Measurements from ENCODE around the gene PMPCA.

DNA sequence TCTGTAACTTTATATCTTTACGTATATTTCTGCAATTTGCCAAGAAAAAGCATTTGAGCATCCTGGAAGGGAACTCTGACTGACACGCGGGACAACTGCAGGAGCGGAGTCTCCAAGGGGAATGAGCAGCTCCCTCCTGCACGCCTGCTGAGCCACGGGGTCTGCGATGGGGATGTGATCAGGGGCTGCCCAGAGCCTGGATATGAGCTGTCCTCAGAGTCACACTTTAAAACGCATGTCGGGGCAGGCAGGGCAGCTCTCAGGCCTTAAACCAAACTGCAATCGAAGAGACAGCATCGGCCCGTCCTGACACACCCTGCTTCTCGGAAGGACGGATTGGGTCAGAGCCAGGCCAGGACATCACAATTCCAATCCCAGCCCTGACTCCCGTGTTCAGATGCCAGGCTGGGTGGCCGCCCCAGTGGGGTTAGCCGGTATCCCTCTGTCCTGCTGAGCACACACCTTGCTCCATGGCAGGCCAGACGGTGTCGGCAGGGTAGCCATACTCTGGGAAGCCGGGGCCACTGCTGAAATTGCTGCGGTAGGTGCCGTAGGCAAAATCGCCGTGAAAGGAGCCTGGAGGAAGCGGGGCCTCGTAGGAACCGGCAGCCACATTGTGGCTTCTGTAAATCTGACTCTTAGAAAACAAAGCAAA lies 55.2 kb downstream of the PMPCA start:
- TF ChIP-seq, protein P1, sequence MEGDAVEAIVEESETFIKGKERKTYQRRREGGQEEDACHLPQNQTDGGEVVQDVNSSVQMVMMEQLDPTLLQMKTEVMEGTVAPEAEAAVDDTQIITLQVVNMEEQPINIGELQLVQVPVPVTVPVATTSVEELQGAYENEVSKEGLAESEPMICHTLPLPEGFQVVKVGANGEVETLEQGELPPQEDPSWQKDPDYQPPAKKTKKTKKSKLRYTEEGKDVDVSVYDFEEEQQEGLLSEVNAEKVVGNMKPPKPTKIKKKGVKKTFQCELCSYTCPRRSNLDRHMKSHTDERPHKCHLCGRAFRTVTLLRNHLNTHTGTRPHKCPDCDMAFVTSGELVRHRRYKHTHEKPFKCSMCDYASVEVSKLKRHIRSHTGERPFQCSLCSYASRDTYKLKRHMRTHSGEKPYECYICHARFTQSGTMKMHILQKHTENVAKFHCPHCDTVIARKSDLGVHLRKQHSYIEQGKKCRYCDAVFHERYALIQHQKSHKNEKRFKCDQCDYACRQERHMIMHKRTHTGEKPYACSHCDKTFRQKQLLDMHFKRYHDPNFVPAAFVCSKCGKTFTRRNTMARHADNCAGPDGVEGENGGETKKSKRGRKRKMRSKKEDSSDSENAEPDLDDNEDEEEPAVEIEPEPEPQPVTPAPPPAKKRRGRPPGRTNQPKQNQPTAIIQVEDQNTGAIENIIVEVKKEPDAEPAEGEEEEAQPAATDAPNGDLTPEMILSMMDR (IDR thresholded peaks at IDR 0.05 in 4 of 5, conservative IDR thresholded peaks at IDR 0.05 in 1 of 5) = no peak
- no peak for TF ChIP-seq POLR2A (IDR thresholded peaks at IDR 0.05)

All from gastrocnemius medialis (tissue), 4 donors.